GM12864 (cell line): ENCODE measurements around the gene RSPO4.
A peak's percentile ranks its signal among the peaks of the same experiment; 100 is the strongest.

Experiments used
- DNase-seq: peaks from one replicate; pipeline ENCODE4 v3.0.0-alpha.2; 2011; ENCODE audit warnings: low read depth
- H3K4me3 ChIP-seq: 2 replicates; pipeline ENCODE4 v1.5.1; 2011; ENCODE audit warnings: mild to moderate bottlenecking, low read depth, low read length, control low read depth
- TF ChIP-seq, protein P1 (sequence below): IDR thresholded peaks from 2 replicates; pipeline ENCODE4 v1.5.1; 2011; ENCODE audit warnings: low read depth, mild to moderate bottlenecking, moderate library complexity, low read length, control low read depth, inconsistent platforms; ENCODE audit errors: missing control alignments

RSPO4 gene

GRCh38 chr20:1010659-1011058 is 8.5 kb upstream of the RSPO4 start:
- peak; percentile 26 for DNase-seq
- TF ChIP-seq, protein P1, sequence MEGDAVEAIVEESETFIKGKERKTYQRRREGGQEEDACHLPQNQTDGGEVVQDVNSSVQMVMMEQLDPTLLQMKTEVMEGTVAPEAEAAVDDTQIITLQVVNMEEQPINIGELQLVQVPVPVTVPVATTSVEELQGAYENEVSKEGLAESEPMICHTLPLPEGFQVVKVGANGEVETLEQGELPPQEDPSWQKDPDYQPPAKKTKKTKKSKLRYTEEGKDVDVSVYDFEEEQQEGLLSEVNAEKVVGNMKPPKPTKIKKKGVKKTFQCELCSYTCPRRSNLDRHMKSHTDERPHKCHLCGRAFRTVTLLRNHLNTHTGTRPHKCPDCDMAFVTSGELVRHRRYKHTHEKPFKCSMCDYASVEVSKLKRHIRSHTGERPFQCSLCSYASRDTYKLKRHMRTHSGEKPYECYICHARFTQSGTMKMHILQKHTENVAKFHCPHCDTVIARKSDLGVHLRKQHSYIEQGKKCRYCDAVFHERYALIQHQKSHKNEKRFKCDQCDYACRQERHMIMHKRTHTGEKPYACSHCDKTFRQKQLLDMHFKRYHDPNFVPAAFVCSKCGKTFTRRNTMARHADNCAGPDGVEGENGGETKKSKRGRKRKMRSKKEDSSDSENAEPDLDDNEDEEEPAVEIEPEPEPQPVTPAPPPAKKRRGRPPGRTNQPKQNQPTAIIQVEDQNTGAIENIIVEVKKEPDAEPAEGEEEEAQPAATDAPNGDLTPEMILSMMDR, result no peak
- H3K4me3 ChIP-seq, result no peak overlapping the region

DNA sequence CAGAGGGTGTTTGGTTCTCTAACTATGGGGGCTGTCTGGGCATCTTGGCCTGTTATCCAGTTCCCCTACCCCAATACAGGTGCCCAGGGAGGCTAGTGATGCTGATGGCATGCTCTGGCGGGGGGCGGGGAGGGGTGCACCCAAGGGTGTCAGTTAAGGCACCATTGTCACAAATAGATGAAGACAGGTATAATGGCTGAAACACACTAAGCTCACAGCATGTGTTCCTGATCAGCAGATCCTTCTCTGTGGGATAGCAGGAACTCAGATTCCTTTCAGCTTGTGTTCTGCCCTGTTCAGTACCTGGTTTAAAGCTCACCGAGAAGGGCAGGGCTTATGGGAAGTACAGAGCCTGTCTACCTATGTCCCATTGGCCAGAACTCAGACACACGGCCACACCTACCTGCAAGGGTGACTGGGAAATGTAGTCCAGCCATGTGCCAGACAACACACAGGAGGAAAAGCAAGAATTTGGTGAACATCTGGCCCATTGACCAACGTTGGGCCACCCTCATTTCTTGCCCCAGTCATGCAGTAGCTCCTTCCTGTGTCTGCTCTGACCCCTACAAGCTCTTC is 3.4 kb upstream of the RSPO4 start:
- TF ChIP-seq, protein P1, result no peak
- peak; percentile 15 for DNase-seq
- no peak overlapping the region for H3K4me3 ChIP-seq

- no peak for DNase-seq
Measured at GRCh38 chr20:1003920-1004697, 2.0 kb upstream of the RSPO4 start.

GRCh38 chr20:1002682-1003561 is 811 bp upstream of the RSPO4 start:
- no peak overlapping the region for H3K4me3 ChIP-seq
- TF ChIP-seq, protein P1, result no peak
- DNase-seq, result no peak

More at GRCh38 chr20:1003920-1004697, 2.0 kb upstream of the RSPO4 start:
- TF ChIP-seq, protein P1, result no peak
- no peak overlapping the region for H3K4me3 ChIP-seq

- DNase-seq, result no peak
- H3K4me3 ChIP-seq, result no peak overlapping the region
- TF ChIP-seq, protein P1, result no peak
Measured at GRCh38 chr20:1001116-1001515, 995 bp downstream of the RSPO4 start.

DNA sequence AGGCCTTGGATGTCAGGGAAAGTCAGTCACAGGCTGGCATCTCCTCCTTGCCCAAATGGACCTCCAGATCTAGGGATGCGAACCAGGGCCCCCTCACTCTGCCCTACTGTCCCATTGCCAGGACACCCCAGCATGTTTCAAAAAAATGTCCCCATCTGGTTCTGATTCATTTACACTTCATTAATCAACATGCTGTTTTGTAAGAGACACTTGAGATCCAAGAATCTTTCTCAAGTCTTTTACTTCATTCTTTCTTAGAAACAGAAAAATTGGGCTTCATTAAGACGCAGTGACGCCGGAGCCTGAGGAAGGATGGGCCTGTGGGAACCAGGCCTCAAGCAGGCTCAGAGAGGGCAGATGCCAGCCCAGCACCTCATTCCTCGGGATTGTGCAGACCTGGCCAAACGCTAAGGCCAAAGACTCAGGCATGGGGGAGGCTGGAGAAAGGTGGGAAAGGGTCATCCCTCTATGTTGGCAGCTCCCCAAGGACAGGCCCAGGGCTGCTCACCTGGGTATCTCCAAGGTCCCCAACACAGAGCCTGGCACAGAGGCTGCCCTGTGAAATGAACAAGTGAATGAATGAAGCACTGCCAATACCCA is 3.8 kb downstream of the RSPO4 start:
- H3K4me3 ChIP-seq, result no peak overlapping the region
- TF ChIP-seq, protein P1, result no peak
- no peak for DNase-seq
